GM13977 (cell line): Measurements from ENCODE around the gene TP53RK.
A peak's percentile ranks its signal among the peaks of the same experiment; 100 is the strongest.

ENCODE experiments used
- DNase-seq: peaks from one replicate; pipeline ENCODE4 v3.0.0; 2012; ENCODE audit warnings: low spot score
- CTCF ChIP-seq: IDR thresholded peaks from 2 replicates; pipeline ENCODE4 v1.5.1; 2012; ENCODE audit warnings: mild to moderate bottlenecking, control low read depth; ENCODE audit not compliant: insufficient read depth; ENCODE audit errors: extremely low read depth, missing control alignments
- in situ Hi-C: fragments of 300-500 bp; cut with MboI; formaldehyde crosslinking; loops from one replicate; pipeline ENCODE4 v1.12.0; 2022; ENCODE audit warnings: low sequenced_read_pairs, low pct_unique_long_range_greater_than_20kb, mixed read lengths, inconsistent platforms; ENCODE audit not compliant: unreplicated experiment

Gene TP53RK

GRCh38 chr20:46713957-46714834 lies 25.0 kb upstream of the TP53RK start:
- in situ Hi-C loops: no loop called here
- no peak for TF ChIP-seq CTCF

GRCh38 chr20:46712056-46712636 lies 22.9 kb upstream of the TP53RK start:
- no peak for TF ChIP-seq CTCF
- in situ Hi-C loops: no loop called here
- no peak for DNase-seq

More at GRCh38 chr20:46713957-46714834, 25.0 kb upstream of the TP53RK start:
- DNase-seq: no peak

GRCh38 chr20:46710153-46710913 lies 21.1 kb upstream of the TP53RK start:
- no peak for TF ChIP-seq CTCF
- in situ Hi-C loops: no loop called here

DNA sequence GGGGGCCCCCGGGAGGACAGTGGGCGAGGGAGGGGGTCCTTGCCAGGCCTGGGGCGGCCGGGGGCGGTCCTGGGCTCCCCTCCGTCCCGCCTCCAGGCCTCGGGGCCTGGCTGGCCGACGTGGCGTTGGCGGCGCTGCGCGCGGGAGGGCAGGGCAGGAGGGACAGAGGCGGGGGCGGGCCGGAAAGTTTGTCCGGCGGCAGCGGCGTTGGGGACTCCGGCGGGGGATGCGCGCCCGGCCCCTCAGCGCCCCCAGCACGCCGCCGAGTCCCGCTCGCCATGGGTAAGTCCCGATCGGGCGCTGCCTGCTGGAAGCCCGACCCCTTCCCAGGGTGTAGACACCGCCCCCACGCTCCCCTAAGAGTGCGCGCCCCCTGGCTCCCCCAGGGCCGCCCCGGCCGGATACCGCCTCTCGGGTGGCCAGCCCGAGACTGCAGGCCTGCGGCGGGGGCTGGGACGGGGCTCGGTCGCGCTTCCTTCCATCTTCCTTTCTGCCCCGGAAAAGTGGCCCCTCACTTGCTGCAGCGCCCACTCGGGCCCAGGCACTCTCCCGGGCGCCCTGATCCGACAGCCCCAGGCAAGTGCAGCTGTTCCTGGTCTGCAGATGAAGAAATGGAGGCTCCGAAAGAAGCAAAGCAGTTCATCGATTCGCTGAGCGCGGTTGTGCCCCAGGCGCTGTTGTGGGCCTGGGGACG lies 20.4 kb upstream of the TP53RK start, which contains the start of gene SLC2A10:
TSS of gene SLC2A10 (plus strand) at position 191 of the 694 bp plus-strand sequence. CDS start at position 279, 88 bp downstream.
- no peak for TF ChIP-seq CTCF
- peak; percentile 63 for DNase-seq
- in situ Hi-C loops: no loop called here

More at GRCh38 chr20:46710153-46710913, 21.1 kb upstream of the TP53RK start:
- DNase-seq: no peak

- no peak for DNase-seq
- in situ Hi-C loops: no loop called here
- no peak for TF ChIP-seq CTCF
These were observed 19.8 kb upstream of the TP53RK start for GRCh38 chr20:46709055-46709458.
